SK-N-DZ (cell line): ENCODE measurements around the gene FN1.
A peak's percentile ranks its signal among the peaks of the same experiment; 100 is the strongest.

Experiments
- DNase-seq: peaks from one replicate; pipeline ENCODE4 v3.0.0-alpha.2; 2015; ENCODE audit warnings: low spot score

FN1 gene

GRCh38 chr2:215441560-215442400, 5.9 kb upstream of the FN1 start:
- no peak for DNase-seq

- no peak for DNase-seq
Observed at GRCh38 chr2:215439980-215440512, 4.2 kb upstream of the FN1 start.

- no peak for DNase-seq
Observed at GRCh38 chr2:215439404-215439803, 3.5 kb upstream of the FN1 start.

GRCh38 chr2:215437614-215438013, 1.7 kb upstream of the FN1 start:
- DNase-seq: no peak

- no peak for DNase-seq
Observed at GRCh38 chr2:215436705-215437565, 1.1 kb upstream of the FN1 start.

GRCh38 chr2:215435280-215435869, 493 bp downstream of the FN1 start:
- DNase-seq: peak; percentile 47

GRCh38 chr2:215434447-215435279, 1.2 kb downstream of the FN1 start:
- DNase-seq: no peak

- no peak for DNase-seq
Observed at GRCh38 chr2:215432759-215433594, 2.9 kb downstream of the FN1 start.

GRCh38 chr2:215431778-215432758, 3.8 kb downstream of the FN1 start:
- no peak for DNase-seq

- DNase-seq: no peak
Observed at GRCh38 chr2:215431290-215431689, 4.6 kb downstream of the FN1 start.

- DNase-seq: no peak
Observed at GRCh38 chr2:215430528-215431187, 5.2 kb downstream of the FN1 start.

- DNase-seq: no peak
Observed at GRCh38 chr2:215429424-215429823, 6.4 kb downstream of the FN1 start.

- no peak for DNase-seq
Observed at GRCh38 chr2:215428060-215428910, 7.6 kb downstream of the FN1 start.

GRCh38 chr2:215427585-215427984, 8.3 kb downstream of the FN1 start:
- no peak for DNase-seq

- no peak for DNase-seq
Observed at GRCh38 chr2:215425021-215425782, 10.7 kb downstream of the FN1 start.

- no peak for DNase-seq
Observed at GRCh38 chr2:215423928-215424540, 11.8 kb downstream of the FN1 start.
